T-helper 1 cell (primary cell): Measurements from ENCODE around the gene TM4SF1.
"Not testable (repeated sequence)": the region's sequence is repeated elsewhere in the genome, so short reads cannot be mapped to it uniquely, and the experiment has no call there.

ENCODE experiments used
- DNase-seq, 5 donors: peaks; one replicate each; pipeline ENCODE4 v3.0.0-alpha.2; 2012 to 2020

TM4SF1 gene

GRCh38 chr3:149339931-149340309 lies 37.5 kb downstream of the TM4SF1 start:
- no peak for DNase-seq

- DNase-seq, result not testable (repeated sequence)
Observed at GRCh38 chr3:149337486-149337885, 40.0 kb downstream of the TM4SF1 start.

GRCh38 chr3:149336925-149337324 lies 40.5 kb downstream of the TM4SF1 start:
- DNase-seq, result no peak

- DNase-seq, result no peak
Observed at GRCh38 chr3:149333176-149333859, 44.1 kb downstream of the TM4SF1 start, which contains the start of gene TM4SF18. Gene TM4SF18, minus strand, starts transcription at chr3:149333636. Its CDS starts 254 bp downstream, at chr3:149333382.

GRCh38 chr3:149332771-149333170 lies 44.7 kb downstream of the TM4SF1 start:
- no peak for DNase-seq

GRCh38 chr3:149332227-149332765 lies 45.2 kb downstream of the TM4SF1 start:
- DNase-seq, result no peak

- DNase-seq, result no peak
Observed at GRCh38 chr3:149331396-149331795, 46.1 kb downstream of the TM4SF1 start.

GRCh38 chr3:149330609-149331331 lies 46.7 kb downstream of the TM4SF1 start:
- DNase-seq, result no peak

GRCh38 chr3:149327156-149327555 lies 50.3 kb downstream of the TM4SF1 start:
- no peak for DNase-seq

- DNase-seq, result no peak
Observed at GRCh38 chr3:149325581-149325980, 51.9 kb downstream of the TM4SF1 start.

- DNase-seq, result no peak
Observed at GRCh38 chr3:149324332-149324731, 53.1 kb downstream of the TM4SF1 start.

GRCh38 chr3:149321640-149322039 lies 55.8 kb downstream of the TM4SF1 start:
- DNase-seq, result no peak

- no peak for DNase-seq
Observed at GRCh38 chr3:149321136-149321535, 56.3 kb downstream of the TM4SF1 start.

- no peak for DNase-seq
Observed at GRCh38 chr3:149319750-149320149, 57.7 kb downstream of the TM4SF1 start.
